Measurements from ENCODE around the gene DPH1.

DPH1 gene

DNA sequence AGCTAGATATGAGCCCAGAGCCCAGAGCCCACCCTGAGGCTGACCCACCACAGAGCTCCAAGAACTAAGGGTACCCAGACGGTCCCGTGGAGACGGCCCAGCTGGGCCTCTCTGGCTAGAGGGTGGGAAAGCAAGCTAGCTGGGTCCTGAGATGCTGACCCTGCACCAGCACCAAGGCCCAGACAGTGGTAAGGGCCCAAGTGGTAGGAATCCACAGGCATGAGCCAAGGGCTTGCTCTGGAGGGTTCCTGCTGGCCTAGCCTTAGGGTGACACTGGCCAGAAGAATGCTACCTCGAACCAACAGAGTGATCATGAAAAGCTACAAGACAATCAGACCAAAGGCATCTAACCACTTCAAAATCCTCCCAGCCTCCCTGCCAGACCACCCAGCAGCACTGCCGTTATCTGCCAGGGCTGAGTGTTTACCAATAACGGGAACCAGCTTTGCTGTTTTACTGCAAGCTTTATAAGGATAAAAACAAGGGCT, 38.1 kb downstream of the DPH1 start:
- no peak for FAIRE-seq
- no peak for TF ChIP-seq TAF1 (IDR thresholded peaks at IDR 0.05; ENCODE audit: borderline replicate concordance, low read depth, low read length)
- TF ChIP-seq POLR2A (IDR thresholded peaks at IDR 0.05; ENCODE audit: low read depth, low read length): no peak
- TF ChIP-seq POLR2AphosphoS5 (IDR thresholded peaks at IDR 0.05; ENCODE audit: low read depth, low read length): no peak; the same call in none of the 2 replicates
- DNase-seq (ENCODE audit: insufficient read length): no peak

DNA sequence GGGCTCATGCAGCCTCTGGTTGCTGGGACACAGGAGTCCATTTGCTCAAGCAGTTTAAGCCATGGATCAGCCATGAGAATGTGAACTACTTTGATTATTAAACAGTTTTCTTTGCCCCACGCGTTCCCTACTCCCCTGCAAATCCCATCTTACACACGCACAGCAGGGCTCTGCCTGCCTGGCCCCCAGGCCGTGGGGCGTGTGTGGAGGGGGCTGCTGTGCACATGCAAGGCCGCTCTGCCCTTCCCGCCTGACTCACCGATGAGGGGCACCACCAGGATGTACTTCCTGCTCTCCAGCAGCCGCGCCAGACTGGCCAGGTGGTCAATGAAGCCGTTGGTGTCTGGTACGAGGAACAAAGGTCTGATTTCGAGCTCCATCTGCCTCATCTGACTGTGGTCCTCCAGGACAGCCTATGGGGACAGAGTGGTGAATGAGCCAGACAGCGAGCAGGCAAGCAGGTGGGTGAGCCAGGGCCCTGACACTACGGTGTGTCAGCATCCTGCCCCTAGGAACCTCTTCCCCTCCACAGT, 38.6 kb downstream of the DPH1 start:
- DNase-seq (ENCODE audit: insufficient read length) (no peak), FAIRE-seq (peak; percentile 17)
- peak; percentile 61 for TF ChIP-seq POLR2A (IDR thresholded peaks at IDR 0.05; ENCODE audit: low read depth, low read length)
- TF ChIP-seq POLR2AphosphoS5 (IDR thresholded peaks at IDR 0.05; ENCODE audit: low read depth, low read length): peak; percentile 51; the same call in 1 of the 2 replicates
- no peak for TF ChIP-seq TAF1 (IDR thresholded peaks at IDR 0.05; ENCODE audit: borderline replicate concordance, low read depth, low read length)

DNA sequence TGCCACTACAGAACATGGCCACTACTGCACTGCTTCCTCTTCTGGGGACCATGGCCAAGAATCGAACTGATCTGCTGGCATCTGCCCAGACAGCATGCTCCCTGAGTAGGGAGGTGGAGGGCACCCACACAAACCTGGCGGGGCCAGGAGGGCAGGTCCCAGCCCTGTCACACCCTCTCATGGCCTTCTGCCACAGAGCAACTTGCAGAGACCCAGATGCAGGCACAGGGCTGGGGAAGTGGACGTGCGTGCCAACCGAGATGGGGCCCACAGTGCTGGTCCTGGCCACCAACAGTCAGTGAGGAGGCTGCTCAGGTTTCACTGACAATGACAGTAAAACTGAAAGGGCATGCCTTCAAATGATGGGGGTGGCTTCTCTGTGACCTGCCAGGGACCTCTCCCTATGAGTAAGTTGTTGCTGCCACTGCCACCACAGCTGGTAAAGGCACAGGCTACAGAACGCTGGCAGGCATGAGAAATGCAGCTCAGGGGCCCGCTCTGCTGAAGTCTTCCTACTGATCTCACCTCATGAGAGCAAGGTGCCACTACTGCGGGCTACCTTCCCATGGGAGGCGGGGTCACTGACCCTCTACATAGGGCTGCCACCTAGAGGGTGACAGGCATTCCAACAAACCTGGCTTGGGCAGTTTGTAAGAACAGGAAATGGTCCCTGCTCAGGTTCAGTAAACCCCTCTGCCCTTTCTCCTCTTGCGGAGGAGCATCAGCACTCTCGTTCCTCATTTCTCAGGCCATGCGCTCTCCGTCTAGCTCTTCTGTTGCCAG, 40.5 kb downstream of the DPH1 start:
- peak; percentile 67; the same call in 1 of the 2 replicates for TF ChIP-seq POLR2A (IDR thresholded peaks at IDR 0.05; ENCODE audit: low read depth, low read length)
- peak; percentile 89; the same call in 1 of the 2 replicates for TF ChIP-seq POLR2AphosphoS5 (IDR thresholded peaks at IDR 0.05; ENCODE audit: low read depth, low read length)
- TF ChIP-seq TAF1 (IDR thresholded peaks at IDR 0.05; ENCODE audit: borderline replicate concordance, low read depth, low read length): peak; percentile 21; the same call in 1 of the 2 replicates
- peak; percentile 79 for DNase-seq (ENCODE audit: insufficient read length)
- FAIRE-seq: peak; percentile 97

DNA sequence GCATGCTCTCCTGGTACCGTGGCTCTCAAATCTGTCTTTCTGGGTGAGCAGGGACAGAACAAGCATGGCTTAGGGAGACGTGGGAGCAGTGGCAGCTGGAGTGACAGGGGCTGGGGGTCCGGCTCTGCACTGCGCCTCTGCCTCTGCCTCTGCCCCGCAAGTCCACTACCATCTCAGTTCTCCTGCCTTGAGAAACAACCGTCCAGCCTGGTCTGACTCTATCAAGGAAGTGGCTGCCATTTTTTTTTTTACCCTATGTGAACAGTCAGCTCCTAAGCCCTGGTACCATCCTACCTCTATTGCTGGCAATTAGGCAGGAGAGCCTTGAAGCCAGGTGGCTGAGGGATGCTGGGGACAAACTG, 41.1 kb downstream of the DPH1 start:
- TF ChIP-seq POLR2A (IDR thresholded peaks at IDR 0.05; ENCODE audit: low read depth, low read length) (no peak), TAF1 (IDR thresholded peaks at IDR 0.05; ENCODE audit: borderline replicate concordance, low read depth, low read length) (no peak), POLR2AphosphoS5 (IDR thresholded peaks at IDR 0.05; ENCODE audit: low read depth, low read length) (no peak)
- FAIRE-seq: peak; percentile 46
- DNase-seq (ENCODE audit: insufficient read length): no peak

DNA sequence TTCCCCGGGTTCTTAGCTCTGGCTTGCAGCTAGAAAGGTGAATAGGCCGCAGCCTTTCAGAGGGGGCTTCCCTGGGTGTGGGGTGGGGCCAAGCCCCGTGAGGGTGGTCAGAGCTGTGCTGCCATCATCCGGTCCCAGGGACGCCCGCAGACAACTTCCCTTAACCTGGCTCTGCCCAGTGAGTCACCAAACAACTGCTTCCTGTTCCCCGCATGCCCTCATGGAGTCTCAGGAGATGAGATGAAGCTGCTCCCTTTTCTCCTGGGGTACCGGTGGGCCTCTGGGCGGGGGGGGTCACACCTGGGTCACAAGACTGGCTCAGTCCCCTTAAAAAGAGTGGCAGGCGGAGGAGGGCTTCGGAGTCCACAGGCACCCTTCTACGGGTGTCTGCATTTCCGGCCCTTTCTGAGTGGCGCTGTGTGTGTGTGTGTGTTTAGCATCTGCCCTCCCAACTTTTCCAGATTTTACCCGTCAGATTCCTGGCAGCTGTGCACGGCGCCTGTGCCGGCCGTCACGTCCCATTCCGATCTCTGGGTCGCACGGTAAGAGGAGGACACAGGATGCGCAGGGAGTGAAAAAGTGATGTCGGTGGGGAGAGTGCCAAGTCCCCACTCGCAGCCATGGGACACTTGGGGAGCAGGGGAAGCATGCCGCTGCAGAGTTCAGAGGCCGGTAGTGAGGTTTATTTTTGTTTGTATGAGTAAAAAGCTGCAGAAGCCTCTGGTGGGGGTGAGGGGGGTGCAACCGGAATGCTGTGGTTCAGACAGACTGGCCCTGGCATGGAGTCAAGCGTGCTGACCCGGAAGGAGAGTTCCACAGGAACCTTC, 41.7 kb downstream of the DPH1 start:
- no peak for FAIRE-seq
- no peak for DNase-seq (ENCODE audit: insufficient read length)

DNA sequence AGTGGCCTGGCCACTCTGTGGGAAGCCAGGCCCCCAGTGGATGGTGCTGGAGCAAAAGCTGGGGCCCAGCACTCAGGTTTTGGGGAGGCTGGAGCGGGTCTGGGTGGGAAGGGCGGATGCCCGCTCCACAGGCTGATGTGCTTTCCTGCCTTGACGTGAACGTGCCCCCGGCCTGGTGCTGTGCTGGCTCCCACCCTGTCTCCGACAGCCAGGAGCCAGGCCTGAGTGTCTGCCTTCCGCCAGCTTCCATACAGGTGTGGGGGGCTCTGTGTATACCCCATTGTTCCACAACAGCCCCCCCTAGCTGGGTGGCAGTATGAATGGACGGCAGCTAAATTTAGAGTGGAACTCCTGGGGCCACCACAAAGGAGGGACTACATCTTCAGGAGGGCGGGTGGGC, 45.0 kb downstream of the DPH1 start:
- no peak for TF ChIP-seq POLR2AphosphoS5 (IDR thresholded peaks at IDR 0.05; ENCODE audit: low read depth, low read length)
- FAIRE-seq: no peak
- DNase-seq (ENCODE audit: insufficient read length): no peak

More for the DNA sequence above, 41.7 kb downstream of the DPH1 start:
- no peak for TF ChIP-seq POLR2AphosphoS5 (IDR thresholded peaks at IDR 0.05; ENCODE audit: low read depth, low read length)

DNA sequence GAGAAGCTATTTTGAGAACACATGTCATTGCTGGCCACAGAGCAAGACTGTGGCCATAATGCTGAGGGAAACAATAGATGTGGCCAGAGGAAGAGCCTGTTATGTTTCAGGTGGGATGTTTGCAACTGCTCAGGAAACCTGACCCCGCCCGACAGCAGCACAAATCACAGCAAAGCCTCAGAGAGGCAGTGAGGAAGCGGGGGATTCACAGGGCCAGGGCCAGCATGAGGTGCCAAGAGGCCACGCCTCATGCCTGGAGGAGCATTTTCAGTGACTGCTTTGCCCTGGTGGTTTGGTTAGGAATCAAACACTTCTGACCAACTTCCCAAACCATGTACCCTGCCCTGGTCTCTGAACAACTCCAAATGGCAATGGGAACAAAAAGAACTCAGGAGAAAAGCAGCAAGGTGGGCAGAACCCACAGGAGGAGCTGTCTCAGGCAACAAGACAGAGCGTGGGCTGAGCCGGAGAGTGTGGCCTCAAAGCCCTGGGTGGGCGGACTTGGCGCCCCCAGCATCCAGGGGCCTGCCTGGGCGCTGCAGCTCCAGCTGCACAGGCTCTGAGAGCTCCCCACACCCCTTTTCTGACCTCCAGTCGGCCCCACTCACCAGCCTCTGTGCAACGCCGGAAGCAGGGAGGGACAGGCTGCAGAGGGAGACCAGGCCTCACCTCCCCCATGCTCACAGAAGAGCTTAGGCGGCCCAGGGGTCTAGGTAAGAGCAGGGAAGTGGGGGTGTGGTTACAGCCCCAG, 45.6 kb downstream of the DPH1 start:
- FAIRE-seq: no peak
- TF ChIP-seq POLR2AphosphoS5 (IDR thresholded peaks at IDR 0.05; ENCODE audit: low read depth, low read length) (no peak), TAF1 (IDR thresholded peaks at IDR 0.05; ENCODE audit: borderline replicate concordance, low read depth, low read length) (no peak), POLR2A (IDR thresholded peaks at IDR 0.05; ENCODE audit: low read depth, low read length) (no peak)
- DNase-seq (ENCODE audit: insufficient read length): no peak

DNA sequence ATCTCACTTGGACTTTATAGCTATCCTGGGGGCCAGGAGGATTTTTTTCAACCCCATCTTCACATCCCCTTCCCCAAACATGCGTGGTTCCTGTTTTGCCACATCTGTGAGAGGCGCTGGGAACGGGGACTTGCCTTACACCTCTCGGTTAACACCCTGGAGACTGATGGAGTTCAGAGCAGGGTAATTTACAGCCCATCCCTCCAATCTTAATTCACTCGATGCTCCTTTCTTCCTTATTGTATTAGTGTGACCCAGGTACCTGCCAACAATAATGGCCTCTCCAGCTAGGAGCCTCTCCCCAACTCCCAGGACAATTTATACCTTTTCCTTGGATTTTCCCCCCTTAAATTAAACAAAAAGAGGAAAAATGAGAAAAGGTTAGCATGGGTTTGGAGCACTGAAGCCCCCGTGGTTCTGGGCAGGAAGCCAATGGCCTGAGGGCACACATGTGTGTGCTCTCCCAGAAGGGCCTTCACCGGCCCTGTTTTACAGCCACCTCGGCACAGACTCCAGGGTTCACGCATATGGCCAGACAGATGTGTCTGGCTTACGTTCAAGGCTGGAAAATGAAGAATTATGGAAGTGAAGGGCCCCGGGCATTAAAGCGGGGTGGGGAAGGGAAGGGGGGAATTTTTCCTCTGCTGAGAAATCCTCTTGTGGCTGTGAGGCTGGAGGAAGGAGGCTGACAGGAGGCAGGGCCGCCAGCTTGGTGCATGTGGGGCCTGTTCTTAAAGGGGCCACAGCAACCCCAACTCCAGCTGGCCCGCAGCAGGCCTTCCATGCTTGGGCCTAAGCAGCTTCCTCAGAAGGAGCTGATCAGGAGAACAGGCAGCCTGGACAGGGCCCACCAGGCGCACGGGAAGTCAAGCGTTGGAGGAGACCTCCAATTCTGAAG, 46.4 kb downstream of the DPH1 start:
- FAIRE-seq (no peak), DNase-seq (ENCODE audit: insufficient read length) (no peak)
- TF ChIP-seq POLR2AphosphoS5 (IDR thresholded peaks at IDR 0.05; ENCODE audit: low read depth, low read length): no peak
- TF ChIP-seq POLR2A (IDR thresholded peaks at IDR 0.05; ENCODE audit: low read depth, low read length): no peak
- no peak for TF ChIP-seq TAF1 (IDR thresholded peaks at IDR 0.05; ENCODE audit: borderline replicate concordance, low read depth, low read length)

DNA sequence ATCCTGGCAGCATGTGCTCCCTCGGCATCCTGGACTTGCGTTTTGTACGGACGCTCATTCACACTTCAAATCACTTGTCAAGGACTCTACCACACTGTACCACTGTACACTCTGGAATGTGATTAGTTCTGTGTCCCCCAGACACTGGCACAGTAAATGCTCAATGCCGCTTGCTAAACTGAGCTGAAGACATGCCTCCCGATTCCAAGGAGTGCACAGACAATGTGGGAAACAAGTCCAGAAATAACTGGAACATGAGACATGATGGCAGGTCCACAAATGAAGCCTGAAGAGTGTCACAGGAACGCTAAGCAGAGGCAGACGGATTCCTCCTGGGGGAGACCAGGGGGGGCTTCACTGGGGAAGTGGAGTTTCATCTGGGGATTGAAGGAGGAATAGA, 47.1 kb downstream of the DPH1 start:
- DNase-seq (ENCODE audit: insufficient read length): no peak
- TF ChIP-seq POLR2A (IDR thresholded peaks at IDR 0.05; ENCODE audit: low read depth, low read length) (no peak), POLR2AphosphoS5 (IDR thresholded peaks at IDR 0.05; ENCODE audit: low read depth, low read length) (no peak), TAF1 (IDR thresholded peaks at IDR 0.05; ENCODE audit: borderline replicate concordance, low read depth, low read length) (no peak)
- no peak for FAIRE-seq

DNA sequence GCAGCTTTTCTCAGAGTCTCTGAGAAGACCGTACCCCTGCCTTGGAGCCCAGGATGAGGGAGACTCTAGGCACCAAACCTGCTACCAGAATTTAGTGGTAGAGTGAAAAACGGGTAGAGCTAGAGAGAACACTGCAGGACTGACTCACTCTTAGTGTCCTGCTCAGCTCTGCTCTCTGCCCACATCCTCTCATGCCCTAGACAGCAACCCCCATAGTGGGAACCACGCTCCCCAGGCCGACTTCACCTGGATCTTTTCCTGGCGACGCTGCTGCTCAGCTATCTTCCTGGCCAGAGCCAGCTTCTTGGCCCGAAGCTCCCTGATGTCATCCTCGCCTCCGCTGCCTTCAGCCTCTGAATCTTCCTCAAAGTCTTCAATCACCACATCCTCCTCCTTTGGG, 51.6 kb downstream of the DPH1 start:
- FAIRE-seq (no peak), DNase-seq (ENCODE audit: insufficient read length) (no peak)
- TF ChIP-seq POLR2A (IDR thresholded peaks at IDR 0.05; ENCODE audit: low read depth, low read length): no peak

Data from GM12892 (cell line).